NCI-H82 treated with DMSO at 0.1 percent for 48 hours (cell line): ENCODE data around the gene MEX3A.
"Not testable (repeated sequence)": the region's sequence is repeated elsewhere in the genome, so short reads cannot be mapped to it uniquely, and the experiment has no call there.

Experiments used
- DNase-seq: peaks from one replicate; lab custom pipeline; 2025; ENCODE audit not compliant: unreplicated experiment; lab: John Stamatoyannopoulos, UW

Gene MEX3A

DNA sequence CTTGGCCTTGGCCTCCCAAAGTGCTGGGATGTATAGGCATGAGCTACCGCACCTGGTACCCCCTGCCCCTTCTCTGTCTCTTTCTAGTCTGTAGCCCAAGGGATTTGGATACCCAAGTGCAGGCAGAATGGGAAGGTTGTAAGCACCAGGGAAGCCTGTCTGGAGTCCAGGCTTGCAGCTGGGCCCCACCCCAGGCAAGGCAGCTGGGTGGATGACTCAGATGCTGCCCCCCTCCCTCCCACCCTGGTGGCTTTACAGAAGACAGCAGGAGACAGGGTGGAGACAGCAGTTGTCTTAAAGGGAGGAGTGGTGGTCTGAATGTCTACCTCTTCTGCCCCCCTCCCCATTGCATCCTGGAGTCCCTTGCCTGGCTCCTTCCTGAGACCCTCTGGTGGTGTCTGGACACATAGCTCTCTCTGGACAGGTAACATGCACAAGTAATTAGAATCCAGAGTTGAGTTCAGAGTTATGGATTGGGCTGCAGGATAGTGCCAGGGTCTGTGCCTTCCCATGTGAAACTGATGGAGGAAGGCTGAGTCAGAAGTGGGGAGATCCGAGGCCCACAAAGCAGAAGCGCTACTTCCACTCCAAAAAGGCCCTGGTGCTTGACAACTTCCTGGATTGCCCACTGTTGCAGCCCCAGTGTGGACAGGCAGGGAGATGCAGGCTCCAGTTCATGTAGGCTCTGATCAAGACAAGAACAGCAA, 37.4 kb upstream of the MEX3A start:
- DNase-seq: no peak

DNA sequence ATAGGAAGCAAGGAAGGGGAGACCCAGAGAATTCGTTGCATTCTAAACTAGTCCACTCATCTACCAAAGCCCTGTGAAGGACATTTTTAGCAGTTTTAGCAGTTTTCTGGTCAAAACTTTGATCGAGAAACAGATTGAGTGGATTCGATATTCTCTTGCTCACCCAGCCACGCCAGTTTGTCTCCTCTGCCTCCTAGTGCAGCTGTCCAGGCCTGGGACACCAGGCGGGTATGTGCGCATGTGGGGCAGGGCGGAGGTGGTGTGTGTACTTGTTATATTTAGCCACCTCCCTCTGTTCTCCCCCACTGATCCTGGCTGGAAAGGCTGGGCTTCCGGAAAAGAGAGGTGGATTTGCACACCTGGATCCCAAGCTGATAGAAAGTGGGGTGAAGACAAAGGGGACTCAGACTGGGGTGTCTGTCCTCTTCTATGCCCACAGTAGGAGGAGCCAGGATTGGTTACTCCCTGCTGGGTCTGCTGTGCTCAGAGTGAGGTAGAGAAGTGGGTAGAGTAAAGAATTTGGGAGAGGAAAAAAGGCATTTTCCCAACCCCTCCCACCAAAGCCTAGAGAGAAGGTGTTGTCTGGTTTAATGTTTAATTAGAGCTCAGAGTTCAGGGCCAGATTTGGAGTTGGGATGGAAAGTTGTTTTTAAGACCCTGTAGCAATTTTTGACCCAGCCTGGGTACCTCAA, 36.1 kb upstream of the MEX3A start:
- DNase-seq: no peak

DNA sequence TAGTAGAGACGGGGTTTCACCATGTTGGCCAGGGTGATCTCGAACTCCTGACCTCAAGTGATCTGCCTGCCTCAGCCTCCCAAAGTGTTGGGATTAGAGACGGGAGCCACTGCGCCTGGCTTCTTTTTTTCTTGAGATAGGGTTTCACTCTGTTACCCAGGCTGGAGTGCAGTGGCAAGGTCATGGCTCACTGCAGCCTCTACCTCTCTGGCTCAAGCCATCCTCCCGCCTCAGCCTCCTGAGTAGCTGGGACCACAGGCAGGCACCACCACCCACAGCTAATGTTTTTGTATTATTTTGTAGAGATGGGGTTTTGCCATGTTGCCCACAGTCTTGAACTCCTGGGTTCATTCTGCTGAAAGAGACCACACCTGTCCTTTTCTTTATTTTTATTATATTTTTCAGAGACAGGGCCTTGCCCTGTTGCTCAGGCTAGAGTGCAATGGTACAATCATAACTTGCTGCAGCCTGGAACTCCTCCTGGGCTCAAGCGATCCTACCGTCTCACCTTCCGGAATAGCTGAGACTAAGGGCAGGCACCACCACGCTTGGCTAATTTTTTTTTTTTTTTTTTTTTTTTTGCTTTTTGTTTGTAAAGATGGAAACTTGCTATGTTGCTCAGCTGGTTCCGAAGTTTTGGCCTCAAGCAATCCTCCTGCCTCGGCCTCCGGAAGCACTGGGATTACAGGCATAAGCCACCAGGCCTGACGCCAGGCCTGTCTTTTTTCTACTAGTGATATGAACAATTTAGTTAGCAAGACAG, 35.3 kb upstream of the MEX3A start:
- DNase-seq: no peak

DNA sequence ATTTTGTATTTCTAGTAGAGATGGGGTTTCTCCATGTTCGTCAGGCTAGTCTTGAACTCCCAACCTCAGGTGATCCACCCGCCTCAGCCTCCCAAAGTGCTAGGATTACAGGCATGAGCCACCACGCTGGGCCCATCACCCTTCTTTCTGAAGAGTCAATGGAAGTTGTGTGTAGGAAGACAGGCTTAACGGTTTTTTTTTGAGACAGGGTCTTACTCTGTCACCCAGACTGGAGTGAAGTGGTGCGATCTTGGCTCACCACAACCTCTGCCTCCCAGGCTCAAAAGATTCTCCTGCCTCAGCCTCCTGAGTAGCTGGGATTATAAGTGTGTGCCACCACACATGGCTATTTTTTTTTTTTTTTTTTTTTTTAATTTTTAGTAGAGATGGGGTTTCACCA, 34.5 kb upstream of the MEX3A start:
- not testable (repeated sequence) for DNase-seq

DNA sequence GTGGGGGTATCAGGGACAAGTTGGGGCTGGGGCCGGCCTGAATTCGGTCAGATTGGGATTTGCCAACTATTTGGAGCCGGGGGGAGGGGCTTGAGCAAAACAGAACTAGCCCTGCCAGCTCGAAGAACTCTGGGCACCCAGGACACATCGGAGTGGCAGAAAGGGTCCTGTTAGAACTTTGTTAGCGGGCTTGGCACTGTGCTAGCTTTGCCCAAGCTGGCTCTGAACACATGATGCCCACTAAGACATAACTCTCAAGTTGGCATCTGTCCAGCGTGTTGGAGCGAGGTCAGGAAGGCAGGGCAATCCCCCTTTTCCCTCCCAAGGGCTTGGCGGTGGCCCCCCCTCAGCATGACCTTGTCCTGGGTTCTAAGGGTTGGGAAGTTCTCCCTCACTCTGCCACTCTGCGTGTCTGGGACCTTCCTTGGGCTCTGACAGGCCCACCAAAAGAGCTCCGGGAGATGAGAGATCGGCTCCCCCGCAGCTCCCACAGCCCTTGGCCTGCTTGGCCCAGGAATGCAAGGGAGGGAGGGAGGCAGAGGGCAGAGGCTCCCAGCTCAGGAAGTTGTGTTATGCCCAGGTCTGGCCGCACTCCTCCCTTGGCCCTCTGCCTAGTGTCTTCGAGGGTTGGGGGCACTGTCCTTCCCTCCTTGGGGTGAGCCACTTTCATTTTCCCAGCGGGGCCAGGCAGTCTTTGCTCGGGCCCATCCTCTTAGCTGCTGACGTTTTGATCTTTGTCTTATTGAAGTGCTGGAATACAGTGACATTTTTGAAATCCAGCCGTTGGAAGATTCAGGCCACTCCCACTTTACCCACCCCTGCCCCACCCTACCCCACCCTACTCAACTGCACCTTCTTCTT, 33.5 kb upstream of the MEX3A start:
- DNase-seq: no peak

DNA sequence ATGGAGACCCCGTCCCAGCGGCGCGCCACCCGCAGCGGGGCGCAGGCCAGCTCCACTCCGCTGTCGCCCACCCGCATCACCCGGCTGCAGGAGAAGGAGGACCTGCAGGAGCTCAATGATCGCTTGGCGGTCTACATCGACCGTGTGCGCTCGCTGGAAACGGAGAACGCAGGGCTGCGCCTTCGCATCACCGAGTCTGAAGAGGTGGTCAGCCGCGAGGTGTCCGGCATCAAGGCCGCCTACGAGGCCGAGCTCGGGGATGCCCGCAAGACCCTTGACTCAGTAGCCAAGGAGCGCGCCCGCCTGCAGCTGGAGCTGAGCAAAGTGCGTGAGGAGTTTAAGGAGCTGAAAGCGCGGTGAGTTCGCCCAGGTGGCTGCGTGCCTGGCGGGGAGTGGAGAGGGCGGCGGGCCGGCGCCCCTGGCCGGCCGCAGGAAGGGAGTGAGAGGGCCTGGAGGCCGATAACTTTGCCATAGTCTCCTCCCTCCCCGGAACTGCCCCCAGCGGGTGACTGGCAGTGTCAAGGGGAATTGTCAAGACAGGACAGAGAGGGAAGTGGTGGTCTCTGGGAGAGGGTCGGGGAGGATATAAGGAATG, 32.8 kb upstream of the MEX3A start:
- DNase-seq: no peak

DNA sequence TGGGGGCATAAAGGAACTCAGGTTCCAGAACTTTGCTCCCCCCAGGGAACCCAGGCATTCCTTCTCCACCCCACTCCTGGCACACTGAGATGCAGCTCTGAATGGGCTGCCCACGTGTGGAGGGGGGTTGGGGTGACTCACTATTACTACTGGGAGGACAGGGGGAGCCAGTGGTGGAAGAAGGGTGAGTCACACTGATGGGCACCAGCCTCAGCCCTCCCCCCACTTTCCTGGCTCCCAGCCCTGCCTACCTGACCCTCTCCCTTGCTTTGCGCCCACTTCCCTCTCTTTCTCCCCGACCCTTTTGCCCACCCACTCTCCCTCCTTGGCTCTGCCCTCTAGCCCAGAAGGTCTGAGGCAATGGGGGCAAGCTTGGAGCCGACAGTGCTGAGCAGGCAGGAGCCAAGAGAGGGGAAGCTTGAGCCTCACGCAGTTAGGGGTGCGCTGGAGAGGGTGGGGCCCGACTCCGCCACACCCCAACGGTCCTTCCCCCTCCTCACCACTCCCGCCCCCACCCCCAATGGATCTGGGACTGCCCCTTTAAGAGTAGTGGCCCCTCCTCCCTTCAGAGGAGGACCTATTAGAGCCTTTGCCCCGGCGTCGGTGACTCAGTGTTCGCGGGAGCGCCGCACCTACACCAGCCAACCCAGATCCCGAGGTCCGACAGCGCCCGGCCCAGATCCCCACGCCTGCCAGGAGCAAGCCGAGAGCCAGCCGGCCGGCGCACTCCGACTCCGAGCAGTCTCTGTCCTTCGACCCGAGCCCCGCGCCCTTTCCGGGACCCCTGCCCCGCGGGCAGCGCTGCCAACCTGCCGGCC, 32.0 kb upstream of the MEX3A start, which contains the start of gene LMNA:
Gene LMNA (plus strand): TSS at position 611 of the 818 bp plus-strand sequence. CDS start 208 bp downstream, outside the sequence.
- DNase-seq: peak; percentile 49

DNA sequence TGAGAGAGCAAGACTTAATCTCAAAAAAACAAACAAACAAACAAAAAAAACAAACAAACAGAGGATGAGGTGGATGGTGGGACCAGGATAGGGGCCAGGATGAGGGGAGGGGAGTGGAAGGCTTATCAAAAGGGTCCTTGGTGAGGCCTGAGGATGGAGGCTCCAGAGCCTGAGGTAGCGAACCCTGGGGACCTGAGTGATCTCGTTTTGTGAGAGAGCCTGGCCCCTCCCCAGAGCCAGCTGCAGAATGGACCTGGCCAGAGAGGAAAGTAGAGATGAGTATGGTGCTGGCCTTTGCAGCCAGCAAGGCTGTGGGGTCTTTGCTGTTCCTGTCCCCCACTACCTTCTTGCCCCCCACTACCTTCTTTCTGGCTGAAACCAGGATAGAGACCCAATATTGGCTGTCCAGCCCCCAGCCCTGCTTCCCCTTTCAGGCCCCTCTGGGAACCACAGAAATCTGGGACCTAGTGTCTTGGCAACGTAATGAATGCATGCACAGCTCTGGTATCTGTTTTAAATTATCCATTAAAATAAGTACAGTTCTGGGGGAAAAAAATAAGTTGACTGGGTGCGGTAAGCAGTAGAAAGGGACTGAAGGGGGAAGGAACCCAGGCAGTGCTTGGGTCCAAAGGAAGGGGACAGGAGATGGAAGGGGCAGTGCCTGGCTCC, 31.2 kb upstream of the MEX3A start:
- DNase-seq: no peak

DNA sequence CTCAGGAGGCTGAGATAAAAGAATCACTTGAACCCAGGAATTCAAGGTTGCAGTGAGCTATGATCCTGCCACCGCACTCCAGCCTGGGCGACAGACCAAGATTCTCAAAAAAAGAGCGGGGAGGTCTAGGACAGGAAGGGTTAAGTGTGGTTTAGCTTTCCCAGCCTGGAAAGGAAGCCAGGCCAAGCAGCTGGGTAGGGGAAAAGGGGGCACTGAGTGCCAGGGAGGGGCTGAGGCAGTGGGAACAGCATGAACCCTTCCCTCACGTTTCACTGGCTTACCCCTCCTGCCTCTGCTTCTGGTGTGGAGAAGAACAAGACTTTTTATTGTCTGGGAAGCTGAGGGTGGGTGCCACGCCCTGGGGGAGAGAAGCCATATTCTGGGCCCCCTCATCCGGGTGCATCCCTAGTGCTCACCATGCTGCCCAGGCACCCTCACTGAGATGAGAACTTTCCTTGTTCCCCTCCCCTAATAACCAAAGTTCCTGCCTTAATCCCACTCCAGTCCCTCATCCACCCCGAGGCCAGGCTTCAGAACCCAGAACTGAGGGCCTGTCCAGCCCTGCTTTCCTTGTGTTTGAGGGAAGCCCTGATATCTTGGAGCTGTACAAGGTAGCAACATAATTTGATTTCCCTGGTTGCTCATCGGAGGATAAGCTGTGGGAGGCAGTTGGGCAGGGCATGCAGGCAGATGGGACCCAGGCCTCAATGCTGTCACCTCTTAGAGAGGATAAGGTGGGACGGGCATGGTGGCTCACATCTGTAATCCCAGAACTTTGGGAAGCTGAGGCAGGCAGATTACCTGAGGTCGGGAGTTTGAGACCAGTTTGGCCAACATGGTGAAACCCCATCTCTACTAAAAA, 30.2 kb upstream of the MEX3A start:
- DNase-seq: peak; percentile 44

DNA sequence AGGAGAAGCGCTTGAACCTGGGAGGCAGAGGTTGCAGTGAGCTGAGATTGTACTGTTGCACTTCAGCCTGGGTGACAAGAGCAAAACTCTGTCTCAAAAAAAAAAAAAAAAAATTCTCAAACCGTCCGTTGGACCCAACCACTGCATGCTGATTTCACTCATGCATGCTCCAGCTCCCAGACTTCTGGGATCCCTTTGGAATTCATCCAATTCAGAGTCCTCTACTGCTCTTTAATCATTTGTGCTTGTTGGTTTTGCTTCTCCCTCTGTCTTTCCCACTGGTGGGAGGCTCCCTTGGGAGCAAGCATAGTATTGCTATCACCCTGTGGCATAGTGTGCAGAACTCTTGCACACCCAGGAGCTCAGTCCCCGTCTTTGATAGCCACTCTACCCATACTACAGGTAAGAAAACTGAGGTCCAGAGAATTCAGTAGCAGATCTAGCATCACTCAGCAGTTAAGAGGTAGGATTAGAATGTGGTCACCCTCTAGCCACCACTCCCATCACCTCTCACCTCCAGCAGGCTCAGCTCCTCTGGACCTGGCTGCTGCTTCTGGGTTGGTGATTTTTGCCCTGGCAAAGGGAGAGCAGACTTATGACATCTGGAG, 29.2 kb upstream of the MEX3A start:
- no peak for DNase-seq

DNA sequence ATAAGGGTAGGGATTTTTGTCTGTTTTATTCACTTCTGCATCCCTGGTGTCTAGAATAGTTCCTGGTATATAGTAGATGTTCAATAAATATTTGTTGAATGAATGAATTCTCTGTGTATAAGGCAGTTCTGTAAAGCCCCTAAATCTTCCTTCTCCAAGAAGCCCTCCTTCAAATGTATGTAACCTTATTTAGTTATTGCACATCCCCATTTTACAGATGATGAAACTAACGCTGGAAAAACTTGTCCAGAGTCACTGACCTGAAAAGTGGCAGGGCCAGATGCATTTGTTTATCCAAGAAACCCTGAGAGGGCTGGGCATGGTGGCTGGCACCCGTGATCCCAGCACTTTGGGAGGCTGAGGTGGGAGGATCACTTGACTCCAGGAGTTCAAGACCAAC, 28.0 kb upstream of the MEX3A start:
- DNase-seq: no peak

DNA sequence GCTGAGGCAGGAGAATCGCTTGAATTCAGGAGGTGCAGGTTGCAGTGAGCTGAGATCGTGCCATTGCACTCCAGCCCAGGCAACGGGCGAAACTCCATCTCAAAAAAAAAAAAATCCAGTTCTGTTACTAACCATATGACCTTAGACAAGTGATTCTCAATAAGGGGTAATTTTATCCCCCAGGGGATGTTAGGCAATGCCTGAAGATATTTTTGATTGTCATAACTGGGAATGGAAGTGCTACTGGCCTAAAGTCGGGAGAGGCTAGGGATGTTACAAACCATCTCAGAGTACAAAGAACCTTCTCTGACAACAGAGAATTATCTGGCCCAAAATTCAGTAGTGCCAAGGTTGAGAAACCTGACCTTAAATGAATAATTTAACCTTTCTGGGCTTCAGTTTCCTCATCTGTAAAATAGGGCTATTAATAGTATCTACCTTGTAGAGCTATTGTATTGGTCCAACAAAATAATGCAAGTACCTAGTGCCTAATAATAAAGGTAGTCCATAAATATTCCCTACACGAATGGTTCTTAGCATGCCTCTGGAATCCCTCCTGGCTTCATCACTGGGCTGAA, 26.5 kb upstream of the MEX3A start:
- DNase-seq: no peak

DNA sequence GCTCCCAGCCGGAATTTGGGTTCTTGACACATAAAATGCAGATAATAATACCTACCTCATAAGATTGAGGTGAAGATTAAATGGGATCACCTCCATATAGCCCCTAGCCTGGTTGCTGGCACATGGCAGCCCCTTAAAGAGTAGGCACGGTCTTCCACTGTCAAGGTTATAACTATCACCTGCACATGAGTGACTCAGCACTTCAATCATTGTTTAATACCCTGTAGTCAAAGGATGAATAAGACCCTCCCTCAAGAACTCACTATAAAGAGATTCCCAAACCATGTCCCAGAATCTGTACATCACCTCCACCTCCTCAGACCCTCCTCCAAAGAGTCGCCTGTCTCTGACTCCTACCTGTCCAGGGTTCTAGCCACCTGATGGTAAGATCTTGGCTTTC, 25.8 kb upstream of the MEX3A start:
- no peak for DNase-seq

DNA sequence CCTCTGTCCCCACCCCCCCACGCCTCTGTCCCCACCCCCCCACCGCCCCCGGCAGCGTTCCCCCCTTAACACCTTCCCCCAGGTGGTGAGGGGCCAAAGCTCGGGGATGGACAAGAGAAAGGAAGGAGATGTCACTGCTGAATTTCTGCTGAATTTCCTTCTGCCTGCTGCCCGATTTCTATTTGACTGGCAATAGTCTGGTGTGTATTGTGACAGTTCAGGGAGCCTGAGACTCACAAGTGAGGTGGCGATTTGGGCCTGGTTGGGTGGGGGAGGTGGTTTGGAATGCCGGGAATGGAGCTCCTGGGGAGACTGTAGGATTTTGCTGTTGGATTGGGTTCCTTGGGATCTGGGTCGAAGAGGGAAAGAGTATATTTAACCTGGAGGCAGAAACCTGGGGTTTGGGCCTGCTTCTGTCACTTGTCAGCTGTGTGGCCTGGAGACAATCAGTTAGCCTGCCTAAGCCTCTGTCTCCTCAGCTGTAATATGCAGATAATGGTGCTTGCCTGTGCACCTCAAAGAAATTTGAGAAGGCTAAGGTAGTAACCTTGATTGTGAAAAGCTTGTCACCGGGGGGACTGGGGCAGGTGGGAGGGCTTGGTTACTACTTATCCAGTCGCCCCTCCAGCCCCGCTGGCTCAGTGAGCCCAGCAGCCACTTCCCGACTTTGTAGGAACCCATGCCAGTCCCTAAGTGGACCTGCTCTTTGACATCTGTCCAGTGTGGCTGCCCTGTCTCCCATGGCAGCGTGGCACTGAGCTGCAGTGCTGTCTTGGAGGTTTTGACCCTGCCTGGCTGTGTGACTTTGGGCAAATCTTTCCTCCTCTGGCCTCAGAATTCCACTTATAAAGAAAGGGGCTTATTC, 24.6 kb upstream of the MEX3A start:
- no peak for DNase-seq

DNA sequence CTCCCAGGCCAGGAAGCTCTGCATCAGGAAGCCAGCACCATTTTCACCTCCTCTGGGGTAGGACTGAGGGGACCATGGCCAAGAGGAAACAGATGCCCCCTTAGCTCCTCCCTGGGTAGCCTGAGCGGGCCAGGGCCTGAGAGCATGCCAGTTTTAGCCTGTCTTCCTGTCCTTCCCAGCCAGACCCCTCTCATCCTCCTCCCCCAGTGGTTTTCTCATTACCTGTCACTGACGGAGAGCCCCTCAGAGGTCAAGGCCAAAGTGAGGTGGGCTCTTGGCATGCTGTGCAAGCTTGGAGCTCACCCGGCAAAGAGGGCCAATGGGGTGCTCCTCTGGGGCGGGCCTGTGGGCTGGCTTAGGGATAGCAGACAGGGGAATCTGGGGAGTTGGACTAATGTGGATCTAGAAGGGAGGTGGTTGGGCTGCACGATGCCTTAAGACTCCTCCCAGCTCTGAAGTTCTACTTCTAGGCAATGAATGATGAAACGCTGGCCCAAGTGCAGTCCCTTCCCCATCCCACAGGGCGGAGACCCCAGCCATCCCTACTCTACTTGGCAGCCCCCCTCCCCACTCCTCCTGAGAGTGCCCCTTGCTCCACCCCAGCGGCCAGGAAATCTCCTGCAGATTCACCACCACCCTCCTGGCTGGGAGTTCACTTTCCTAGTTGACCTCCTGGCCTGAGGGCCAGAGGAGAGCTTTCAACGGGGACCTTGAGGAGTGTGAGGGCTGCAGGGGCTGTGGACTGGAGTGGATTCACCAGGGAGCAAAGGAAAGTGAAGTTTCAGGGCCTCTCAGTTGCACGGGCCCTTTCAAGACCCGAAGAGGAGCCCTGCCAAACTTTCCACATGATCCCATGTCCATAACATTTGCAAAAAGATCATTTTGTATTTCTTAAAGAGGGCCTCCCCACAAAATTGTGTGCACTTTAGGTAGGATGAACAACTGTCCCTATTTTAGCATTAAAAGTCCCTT, 22.9 kb upstream of the MEX3A start:
- no peak for DNase-seq
